ENCODE data around the gene FASLG. TPM values are rescaled to one million over a fixed set of nuclear protein-coding genes. Genes with fewer than 3 reads are reported as not detected.

FASLG gene
- total RNA-seq, 1 experiment from 2014 or later, result not detected

GRCh38 chr1:172704001-172704400, 45.1 kb downstream of the FASLG start:
- in situ Hi-C loops (cut with HindIII; ENCODE audit: low pct_unique_long_range_greater_than_20kb, low sequenced_read_pairs), result loop anchor here (25.0 kb wide), 1 partner anchor 267 kb away; the partner anchor contains the start of gene PIGC
- DNase-seq (ENCODE audit: low read depth, low spot score), result no peak

DNA sequence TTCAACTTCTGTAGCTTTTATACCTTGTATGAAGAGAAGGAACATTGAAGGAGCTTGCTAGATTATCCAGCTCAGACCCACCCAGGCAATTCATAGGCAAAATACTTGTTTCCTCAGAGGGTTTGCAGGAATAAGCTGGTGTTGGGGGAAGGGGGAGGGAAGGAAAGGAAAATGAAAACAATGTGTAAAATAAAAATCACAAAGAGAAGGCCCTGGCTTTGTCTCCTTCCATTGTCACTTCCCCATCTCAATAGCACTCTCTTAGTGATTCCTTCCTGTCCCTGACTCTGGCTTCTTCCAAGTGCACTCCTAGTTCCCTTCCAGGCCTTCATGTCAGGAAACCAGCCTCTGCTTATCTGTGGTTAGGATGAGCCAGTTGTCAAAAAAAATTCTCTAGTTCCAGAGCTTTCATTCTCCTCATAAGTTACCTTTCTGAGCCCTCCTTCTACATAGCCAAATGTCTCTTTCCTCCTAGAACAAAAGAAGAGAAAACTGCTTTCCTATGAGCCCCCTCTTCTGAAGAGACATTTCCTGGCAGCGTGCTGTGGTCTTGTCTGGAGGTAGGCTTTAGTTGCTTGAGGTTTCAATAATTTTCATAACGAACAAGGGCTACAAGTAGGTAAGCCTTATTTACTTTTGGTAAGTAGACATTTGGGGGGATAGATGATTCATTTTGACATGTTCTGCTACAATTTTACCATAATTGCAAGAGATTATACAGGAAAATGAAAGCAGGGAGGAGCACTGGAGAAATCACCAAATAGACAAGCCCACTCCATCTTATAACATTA, 45.7 kb downstream of the FASLG start:
- in situ Hi-C loops (cut with HindIII; ENCODE audit: low pct_unique_long_range_greater_than_20kb, low sequenced_read_pairs), result loop anchor here (25.0 kb wide), 1 partner anchor 267 kb away; the partner anchor contains the start of gene PIGC
- no peak for DNase-seq (ENCODE audit: low read depth, low spot score)

DNA sequence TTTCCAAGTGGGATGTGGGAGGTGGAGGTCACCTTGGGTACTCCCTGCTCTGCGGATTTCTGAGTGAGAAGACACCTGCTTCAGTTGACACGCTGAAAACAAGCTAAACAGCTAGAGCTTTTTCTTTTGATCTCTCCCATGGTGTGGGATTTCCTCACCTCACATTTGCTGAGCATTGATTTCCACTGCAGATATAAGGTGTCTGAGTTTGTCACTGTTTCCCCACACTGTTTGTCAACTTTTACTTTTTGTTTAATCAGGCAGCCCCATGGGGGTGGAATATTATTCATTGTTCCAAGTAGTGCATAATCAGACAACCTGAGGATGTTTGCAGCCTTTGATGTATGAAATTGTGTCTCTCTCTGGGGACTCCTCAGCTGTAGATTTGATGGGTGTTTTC, 49.5 kb downstream of the FASLG start:
- in situ Hi-C loops (cut with HindIII; ENCODE audit: low pct_unique_long_range_greater_than_20kb, low sequenced_read_pairs), result loop anchor here (25.0 kb wide), 1 partner anchor 271 kb away; the partner anchor contains the start of gene PIGC

DNA sequence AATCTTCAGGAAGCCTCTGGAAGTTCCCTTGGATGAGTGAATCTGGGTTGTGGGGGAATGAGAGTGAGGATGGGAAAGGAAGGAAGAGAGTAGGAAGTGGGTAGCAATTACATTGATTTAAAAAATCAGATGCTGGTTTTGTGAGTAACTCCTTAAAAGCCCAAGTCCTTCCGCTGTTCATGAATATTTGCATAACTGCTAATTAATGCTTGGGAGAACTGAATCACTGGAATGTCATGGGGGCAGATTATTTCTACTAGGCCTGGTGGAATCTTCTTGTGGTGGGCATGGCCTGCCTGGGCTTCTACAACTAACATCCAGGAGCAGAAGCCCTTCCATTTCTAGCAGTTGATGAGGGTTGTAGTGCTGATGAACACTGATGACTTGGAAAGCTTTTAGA, 52.7 kb downstream of the FASLG start:
- in situ Hi-C loops (cut with HindIII; ENCODE audit: low pct_unique_long_range_greater_than_20kb, low sequenced_read_pairs), result loop anchor here (25.0 kb wide), 1 partner anchor 274 kb away; the partner anchor contains the start of gene PIGC
- DNase-seq (ENCODE audit: low read depth, low spot score), result no peak

More for the DNA sequence above, 49.5 kb downstream of the FASLG start:
- no peak for DNase-seq (ENCODE audit: low read depth, low spot score)

DNA sequence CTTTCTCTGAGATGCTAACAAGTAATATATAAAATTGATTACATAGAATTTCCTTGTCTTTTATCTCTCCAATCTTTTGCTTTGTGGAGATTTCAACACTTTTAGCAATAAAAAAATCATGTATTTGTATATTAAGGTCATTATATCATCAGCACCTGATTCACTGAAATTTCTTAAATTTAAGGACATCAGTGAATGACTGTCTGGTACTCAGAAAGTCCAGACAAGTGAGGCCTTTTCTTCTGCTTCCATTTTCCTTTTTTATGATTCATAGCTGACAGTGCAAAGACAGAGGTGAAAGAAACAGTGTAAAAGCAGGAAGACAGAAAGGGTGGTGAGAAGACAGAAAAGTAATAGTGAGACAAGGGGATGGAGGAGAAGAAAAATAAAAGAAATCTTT, 54.6 kb downstream of the FASLG start:
- no peak for DNase-seq (ENCODE audit: low read depth, low spot score)
- in situ Hi-C loops (cut with HindIII; ENCODE audit: low pct_unique_long_range_greater_than_20kb, low sequenced_read_pairs), result loop anchor here (25.0 kb wide), 1 partner anchor 276 kb away; the partner anchor contains the start of gene PIGC

Small RNAs within 50 kb of the gene (small RNA-seq; reads per million reads assigned to genes)
- 0 reads per million in 2 experiments for gene RNU6-693P

Other genes starting within 250 kb of the FASLG start
- gene C1orf105, start 238.4 kb upstream of the FASLG start, total RNA-seq (2014; rRNA removed; shearing (Covaris generic)), result not detected in 2 replicates
- 22.5 and 25.3 TPM in 2 replicates for gene PIGC, start 215.0 kb upstream of the FASLG start, total RNA-seq (2014; rRNA removed; shearing (Covaris generic))
- 15.0 and 15.9 TPM in 2 replicates for gene SUCO, start 126.0 kb upstream of the FASLG start, total RNA-seq (2014; rRNA removed; shearing (Covaris generic))

All from SK-MEL-5 (cell line).